Vagina (tissue), 2 donors: ENCODE measurements around the gene SLC29A3.

Source experiments
- CTCF ChIP-seq, 3 experiments: fragments of 450-650 bp in 2 of 3; fragments of 200-600 bp in 1 of 3; sonication (generic) in 1 of 3; IDR thresholded peaks; one replicate each; pipeline ENCODE4 v1.5.1; 2017 to 2019; ENCODE audit warnings: antibody characterized with exemption in 3 of 3, mild to moderate bottlenecking in 2 of 3, moderate library complexity in 2 of 3
- POLR2A ChIP-seq, 2 donors: fragments of 450-650 bp; IDR thresholded peaks; one replicate each; pipeline ENCODE4 v1.6.1; 2017; ENCODE audit warnings: antibody characterized with exemption in 2 of 2, mild to moderate bottlenecking in 2 of 2, moderate library complexity in 2 of 2
- POLR2AphosphoS5 ChIP-seq, 2 donors: sonication (generic); formaldehyde crosslinking; IDR thresholded peaks; one replicate each; pipeline ENCODE4 v1.9.0; 2017; ENCODE audit warnings: antibody characterized with exemption in 2 of 2, mild to moderate bottlenecking in 2 of 2, low read depth in 1 of 2; ENCODE audit not compliant: insufficient read depth in 1 of 2

GRCh38 chr10:71297343-71297742 is 21.7 kb upstream of the SLC29A3 start:
- TF ChIP-seq CTCF (IDR thresholded peaks at IDR 0.05): no peak
- TF ChIP-seq POLR2A (IDR thresholded peaks at IDR 0.05): no peak
- no peak for TF ChIP-seq POLR2AphosphoS5 (IDR thresholded peaks at IDR 0.05; ENCODE audit: insufficient read depth in 1 of 2, low read depth in 1 of 2)
